ENCODE results near the gene NPFFR1.
"Not testable (repeated sequence)": the region's sequence is repeated elsewhere in the genome, so short reads cannot be mapped to it uniquely, and the experiment has no call there.

NPFFR1 gene

DNA sequence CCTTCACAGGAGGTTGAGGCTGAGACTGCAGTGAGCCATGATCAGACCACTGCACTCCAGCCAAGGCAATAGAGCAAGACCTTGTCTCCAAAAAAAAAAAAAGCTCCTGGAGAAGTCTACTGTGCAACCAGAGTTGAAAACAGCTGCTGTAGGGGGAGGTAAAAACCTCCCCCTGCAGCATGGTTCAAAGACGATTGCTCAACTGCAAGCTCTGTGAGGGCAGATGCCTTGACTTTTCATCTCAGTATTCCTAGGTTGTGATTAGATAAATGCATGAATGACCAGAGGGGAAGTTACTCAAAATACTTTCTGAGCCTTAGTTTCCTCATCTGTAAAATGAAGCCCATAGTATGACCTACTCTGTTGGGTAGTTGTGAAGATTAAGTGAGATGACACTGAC, 25.6 kb downstream of the NPFFR1 start:
- H3K4me3 ChIP-seq (ENCODE audit: low read depth, low read length): no peak overlapping the region
- no peak for TF ChIP-seq CTCF (IDR thresholded peaks at IDR 0.05; ENCODE audit: borderline replicate concordance, insufficient read depth, low read depth, low read length)

GRCh38 chr10:70257816-70258215, 26.0 kb downstream of the NPFFR1 start:
- H3K4me3 ChIP-seq (ENCODE audit: low read depth, low read length): not testable (repeated sequence)

- no peak overlapping the region for H3K4me3 ChIP-seq (ENCODE audit: low read depth, low read length)
- no peak for TF ChIP-seq CTCF (IDR thresholded peaks at IDR 0.05; ENCODE audit: borderline replicate concordance, insufficient read depth, low read depth, low read length)
Observed at GRCh38 chr10:70256463-70256862, 27.3 kb downstream of the NPFFR1 start.

- no peak overlapping the region for H3K4me3 ChIP-seq (ENCODE audit: low read depth, low read length)
- no peak for TF ChIP-seq CTCF (IDR thresholded peaks at IDR 0.05; ENCODE audit: borderline replicate concordance, insufficient read depth, low read depth, low read length)
Observed at GRCh38 chr10:70255329-70256299, 28.2 kb downstream of the NPFFR1 start.

- H3K4me3 ChIP-seq (ENCODE audit: low read depth, low read length): no peak overlapping the region
- no peak for TF ChIP-seq CTCF (IDR thresholded peaks at IDR 0.05; ENCODE audit: borderline replicate concordance, insufficient read depth, low read depth, low read length)
Observed at GRCh38 chr10:70254778-70255328, 29.0 kb downstream of the NPFFR1 start.

DNA sequence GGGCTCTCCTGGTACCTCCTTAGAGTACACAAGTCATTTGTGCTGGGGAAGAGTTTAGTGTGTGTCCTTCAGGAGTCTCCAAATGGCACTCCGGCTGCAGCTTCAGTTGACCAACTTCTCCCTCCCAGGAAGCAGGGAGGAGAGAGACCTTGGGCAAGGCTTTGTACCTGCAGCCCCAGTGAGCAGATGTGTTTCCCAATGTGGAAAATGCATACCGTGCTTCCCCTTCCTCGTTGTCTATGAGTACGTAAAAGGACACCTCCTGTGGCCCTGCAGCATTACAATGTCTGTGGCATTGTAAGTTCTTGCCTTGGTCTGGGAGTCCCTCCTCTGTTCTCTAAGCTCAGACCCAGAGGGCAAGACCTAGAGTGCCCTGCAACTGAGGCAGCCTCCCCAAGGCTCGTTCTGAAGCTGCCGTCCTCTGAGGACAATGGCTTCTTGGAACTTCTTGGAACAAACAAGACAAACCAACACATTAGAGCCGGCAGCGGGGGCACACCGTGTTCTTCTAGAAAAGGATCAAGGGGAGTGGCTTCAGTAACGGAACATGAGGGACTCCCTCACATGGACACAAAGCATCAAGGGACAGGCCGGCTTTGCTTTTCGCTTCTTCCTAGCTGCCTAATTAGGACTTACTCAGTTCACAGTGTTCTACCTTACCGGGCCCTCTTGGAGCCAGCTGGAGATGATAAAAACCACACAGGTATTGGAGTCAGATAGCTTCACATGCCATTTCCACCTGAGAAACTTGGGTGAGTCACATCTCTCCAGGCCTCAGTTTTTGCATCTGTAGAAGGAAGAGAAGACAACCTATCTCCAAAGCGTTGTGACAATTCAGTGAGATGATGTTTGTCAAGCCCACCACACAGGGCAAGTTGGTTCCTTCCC, 29.7 kb downstream of the NPFFR1 start:
- TF ChIP-seq CTCF (IDR thresholded peaks at IDR 0.05; ENCODE audit: borderline replicate concordance, insufficient read depth, low read depth, low read length): no peak
- no peak overlapping the region for H3K4me3 ChIP-seq (ENCODE audit: low read depth, low read length)

GRCh38 chr10:70250961-70251680, 32.7 kb downstream of the NPFFR1 start:
- no peak for TF ChIP-seq CTCF (IDR thresholded peaks at IDR 0.05; ENCODE audit: borderline replicate concordance, insufficient read depth, low read depth, low read length)
- no peak overlapping the region for H3K4me3 ChIP-seq (ENCODE audit: low read depth, low read length)

All from GM12875 (cell line).